K562 (cell line): Measurements from ENCODE around the gene NR2C2AP.

ENCODE experiments used
- CREB1 ChIP-seq, 2 experiments: sonication (generic) in 1 of 2; formaldehyde crosslinking in 1 of 2; IDR thresholded peaks; 2 replicates each; pipeline versions ENCODE4 v1.6.1 to v1.8.0; 2012 to 2022; ENCODE audit warnings: inconsistent platforms in 1 of 2, mild to moderate bottlenecking in 1 of 2, missing genetic modification reagents in 1 of 2, moderate library complexity in 1 of 2
- CTCF ChIP-seq, 3 experiments: IDR thresholded peaks in 2 of 3; conservative IDR thresholded peaks in 1 of 3; 2 replicates each; pipeline ENCODE4 v1.5.1; 2011 to 2012; ENCODE audit warnings: low read length in 3 of 3, mild to moderate bottlenecking in 3 of 3, control low read depth in 2 of 3, improper control_type of control experiment in 1 of 3, inconsistent platforms in 1 of 3, low read depth in 1 of 3, mixed read lengths in 1 of 3, moderate library complexity in 1 of 3; ENCODE audit not compliant: insufficient read depth in 2 of 3
- DNMT1 ChIP-seq: fragments of 450-650 bp; IDR thresholded peaks from 2 replicates; pipeline ENCODE4 v1.6.1; 2016; ENCODE audit warnings: antibody characterized with exemption, mild to moderate bottlenecking
- E4F1 ChIP-seq: fragments of 250-450 bp; sonication (Bioruptor Pico); IDR thresholded peaks from 2 replicates; pipeline ENCODE4 v1.5.0; 2021; ENCODE audit warnings: mild to moderate bottlenecking, borderline replicate concordance
- ELF4 ChIP-seq: fragments of 450-650 bp; formaldehyde crosslinking; IDR thresholded peaks from 2 replicates; pipeline ENCODE4 v1.4.0; 2022; ENCODE audit warnings: missing genetic modification characterization
- ETS1 ChIP-seq: conservative IDR thresholded peaks from 2 replicates; pipeline ENCODE4 v1.6.1; 2011; ENCODE audit warnings: low read depth, mild to moderate bottlenecking, low read length; ENCODE audit not compliant: control insufficient read depth
- GABPA ChIP-seq: fragments of 200-800 bp; sonication (Bioruptor generic); conservative IDR thresholded peaks from 2 replicates; pipeline ENCODE4 v1.6.1; 2016; ENCODE audit warnings: low read depth, missing genetic modification characterization, missing compliant biosample characterization
- NFRKB ChIP-seq: fragments of 450-650 bp; IDR thresholded peaks from 2 replicates; pipeline ENCODE4 v1.6.1; 2016; ENCODE audit warnings: low read depth
- POLR2A ChIP-seq: fragments of 450-650 bp; conservative IDR thresholded peaks from 2 replicates; pipeline ENCODE4 v1.6.1; 2016
- POLR2AphosphoS5 ChIP-seq: IDR thresholded peaks from 2 replicates; pipeline ENCODE4 v1.6.1; 2011; ENCODE audit warnings: mild to moderate bottlenecking, low read depth, low read length, moderate library complexity; ENCODE audit not compliant: control insufficient read depth, insufficient read depth
- RCOR1 ChIP-seq, 2 experiments: IDR thresholded peaks; 2 replicates each; pipeline ENCODE4 v1.6.1; 2012; ENCODE audit warnings: low read depth in 2 of 2, low read length in 2 of 2, borderline replicate concordance in 1 of 2, improper control_type of control experiment in 1 of 2
- REST ChIP-seq, 2 experiments: fragments of 450-650 bp; formaldehyde crosslinking in 1 of 2; IDR thresholded peaks; 2 replicates each; pipeline versions ENCODE4 v1.4.0 to v1.6.1; 2014 to 2020; ENCODE audit warnings: mild to moderate bottlenecking in 2 of 2, borderline replicate concordance in 1 of 2, low read depth in 1 of 2
- ZBTB1 ChIP-seq: sonication (generic); formaldehyde crosslinking; IDR thresholded peaks from 2 replicates; pipeline ENCODE4 v1.8.1; 2023; ENCODE audit warnings: missing genetic modification reagents, low read depth, mild to moderate bottlenecking, borderline replicate concordance
- ZNF449 ChIP-seq: fragments of 250-450 bp; sonication (Bioruptor Pico); IDR thresholded peaks from 2 replicates; pipeline ENCODE4 v1.8.0; 2022; ENCODE audit warnings: moderate library complexity, mild to moderate bottlenecking, inconsistent platforms

GRCh38 chr19:19236173-19236572, 33.0 kb upstream of the NR2C2AP start:
- TF ChIP-seq POLR2AphosphoS5 (no peak), POLR2A (no peak), ZBTB1 (CRISPR knock-in tag) (no peak), ETS1 (no peak), DNMT1 (no peak), NFRKB (no peak), REST (IDR thresholded peaks at IDR 0.05; ENCODE audit: borderline replicate concordance) (no peak), REST (CRISPR knock-in tag; IDR thresholded peaks at IDR 0.05; ENCODE audit: low read depth) (no peak), CREB1 (IDR thresholded peaks at IDR 0.05) (no peak), CREB1 (CRISPR knock-in tag; IDR thresholded peaks at IDR 0.05) (no peak), RCOR1 (IDR thresholded peaks at IDR 0.05; ENCODE audit: borderline replicate concordance in 1 of 2, low read depth in 2 of 2, low read length in 2 of 2) (no peak), ELF4 (CRISPR knock-in tag) (no peak), ZNF449 (CRISPR knock-in tag) (no peak), CTCF (IDR thresholded peaks at IDR 0.05 in 2 of 3, conservative IDR thresholded peaks at IDR 0.05 in 1 of 3; ENCODE audit: insufficient read depth in 2 of 3, low read depth in 1 of 3, low read length in 3 of 3) (no peak), GABPA (tag) (no peak), E4F1 (CRISPR knock-in tag) (no peak)
